GM19099 (cell line): Measurements from ENCODE around the gene VAT1L.

ENCODE experiments used
- POLR2A ChIP-seq: IDR thresholded peaks from 3 replicates; pipeline ENCODE4 v1.6.1; 2011; ENCODE audit warnings: low read depth; ENCODE audit not compliant: insufficient read length; ENCODE audit errors: extremely low read depth

The VAT1L gene

DNA sequence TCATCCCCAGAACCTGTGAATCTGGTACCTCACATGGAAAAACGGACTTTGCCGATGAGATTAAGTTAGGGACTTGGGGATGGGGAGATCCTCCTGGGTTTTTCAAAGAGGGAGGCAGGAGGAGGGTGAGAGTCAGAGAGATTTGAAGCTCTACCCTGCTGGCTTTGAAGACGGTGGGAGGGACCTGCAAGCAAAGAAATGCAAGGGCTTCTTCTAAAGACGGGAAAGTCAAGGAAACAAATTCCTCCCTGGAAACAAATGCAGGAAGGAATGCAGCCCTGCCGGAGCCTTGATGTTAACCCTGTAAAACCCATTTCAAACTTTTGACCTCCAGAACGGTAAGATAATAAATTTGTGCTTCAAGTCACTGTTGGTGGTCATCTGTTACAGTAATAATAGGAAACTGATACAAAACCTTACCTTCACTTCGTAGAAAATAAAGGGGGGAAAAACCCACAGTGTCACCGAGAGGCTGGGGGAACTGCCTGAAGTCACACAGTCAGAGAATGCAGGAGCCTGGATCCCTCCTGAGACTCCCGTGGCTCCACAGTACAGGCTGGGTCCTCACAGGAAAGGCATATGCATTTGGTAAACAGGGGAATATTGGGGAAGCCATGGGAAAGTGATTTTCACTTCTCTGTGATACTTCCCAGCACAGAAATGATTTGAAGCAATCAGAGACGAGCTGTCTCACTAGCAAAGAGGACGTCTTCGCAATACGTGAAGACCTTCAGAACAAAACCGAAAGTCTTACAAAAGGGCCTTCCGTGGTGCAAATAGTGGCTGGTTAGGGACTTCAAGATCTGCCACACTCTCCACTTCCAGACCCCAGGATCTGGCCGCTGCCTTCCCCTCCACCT is 175.1 kb downstream of the VAT1L start:
- no peak for TF ChIP-seq POLR2A

GRCh38 chr16:77965346-77965745 is 177.0 kb downstream of the VAT1L start:
- TF ChIP-seq POLR2A: no peak

GRCh38 chr16:77967054-77967904 is 178.9 kb downstream of the VAT1L start:
- no peak for TF ChIP-seq POLR2A

- no peak for TF ChIP-seq POLR2A
Measured at GRCh38 chr16:77969861-77970260, 181.5 kb downstream of the VAT1L start.

DNA sequence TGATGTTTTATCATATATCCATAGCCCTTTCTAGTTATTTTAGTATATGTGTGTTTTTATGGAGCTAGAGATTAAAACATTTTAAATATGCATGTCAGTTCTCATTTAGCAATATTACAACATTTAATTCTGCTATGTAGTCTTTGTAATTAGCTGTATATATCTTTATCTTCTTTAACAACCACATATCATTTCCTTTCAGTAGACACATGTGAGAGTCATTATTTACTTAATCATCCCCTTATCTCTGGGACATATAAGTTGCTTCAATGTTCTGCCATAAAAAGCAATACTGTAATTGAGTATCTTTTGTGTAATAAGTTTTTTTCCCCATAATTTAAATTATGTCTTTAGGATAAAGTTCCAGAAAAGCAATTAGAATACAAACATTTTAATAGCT is 182.0 kb downstream of the VAT1L start:
- no peak for TF ChIP-seq POLR2A

DNA sequence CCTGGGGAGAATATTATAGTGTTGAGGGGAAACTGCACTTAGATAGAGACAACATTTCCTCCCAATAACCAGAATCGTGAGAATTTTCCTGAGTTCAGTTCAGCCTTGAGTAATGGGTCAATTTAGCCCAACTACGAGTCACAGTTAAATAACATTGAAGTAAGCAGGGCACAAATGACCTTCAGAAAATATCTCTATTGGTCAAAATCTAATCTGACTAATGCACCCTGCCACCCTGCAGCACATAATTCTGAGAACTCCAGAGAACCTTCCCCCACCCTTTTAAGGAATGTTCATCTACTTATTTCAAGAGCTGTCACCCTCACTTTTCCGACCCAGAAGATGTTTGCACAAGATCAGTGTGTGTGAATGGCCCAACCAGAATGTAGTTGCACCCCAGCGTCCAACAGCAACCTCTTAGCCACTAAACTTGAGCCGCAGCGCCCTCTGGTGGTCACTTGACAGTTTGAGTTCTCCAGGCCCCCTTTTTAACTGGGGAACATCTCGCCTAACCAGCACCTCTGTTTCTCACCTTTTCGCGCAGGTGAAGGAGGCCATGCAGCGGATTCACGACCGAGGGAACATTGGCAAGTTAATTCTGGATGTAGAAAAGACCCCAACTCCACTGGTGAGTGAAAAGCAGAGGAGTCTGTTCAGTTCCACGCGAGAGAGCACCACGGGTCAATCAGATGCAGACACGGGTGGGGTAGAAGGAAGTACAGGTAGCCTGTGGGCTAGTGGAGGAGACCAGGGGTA is 183.1 kb downstream of the VAT1L start:
- no peak for TF ChIP-seq POLR2A

DNA sequence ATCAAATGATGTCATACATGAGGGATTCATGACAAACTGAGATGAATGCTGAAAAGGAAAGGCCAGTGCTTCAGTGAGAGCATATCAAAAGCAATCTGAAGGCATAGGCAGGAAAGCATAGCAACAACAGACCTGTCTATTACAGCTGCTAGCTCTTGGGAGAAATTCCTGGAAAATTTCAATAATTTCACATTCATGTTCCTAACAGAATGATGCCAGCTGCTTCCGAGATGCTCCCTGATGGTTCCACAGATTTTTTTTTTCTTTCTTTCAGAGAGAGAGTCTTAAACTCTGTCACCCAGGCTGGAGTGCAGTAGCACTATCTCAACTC is 183.7 kb downstream of the VAT1L start:
- TF ChIP-seq POLR2A: no peak

DNA sequence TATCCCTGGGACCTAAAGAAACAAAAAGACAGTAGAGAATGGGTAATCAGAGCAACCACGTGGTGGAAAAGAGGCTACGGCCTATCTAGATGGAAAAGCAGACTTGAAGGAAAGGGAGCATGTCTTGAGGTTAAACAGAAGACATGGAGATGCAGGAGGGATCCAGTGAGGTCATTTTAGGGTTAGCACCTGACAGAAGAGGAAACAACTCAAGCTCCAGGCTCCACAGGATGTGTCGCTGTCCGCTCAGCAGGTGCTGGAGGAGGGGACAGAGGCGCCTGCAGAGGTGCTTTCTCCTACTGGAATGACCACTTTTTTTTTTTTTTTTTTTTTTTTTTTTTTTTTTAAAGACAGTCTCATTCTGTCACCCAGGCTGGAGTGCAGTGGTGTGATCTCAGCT is 186.5 kb downstream of the VAT1L start:
- no peak for TF ChIP-seq POLR2A

GRCh38 chr16:77975942-77976341 is 187.6 kb downstream of the VAT1L start:
- no peak for TF ChIP-seq POLR2A

GRCh38 chr16:77977339-77977738 is 189.0 kb downstream of the VAT1L start:
- TF ChIP-seq POLR2A: no peak

- TF ChIP-seq POLR2A: no peak
Measured at GRCh38 chr16:77985111-77985510, 196.7 kb downstream of the VAT1L start.

DNA sequence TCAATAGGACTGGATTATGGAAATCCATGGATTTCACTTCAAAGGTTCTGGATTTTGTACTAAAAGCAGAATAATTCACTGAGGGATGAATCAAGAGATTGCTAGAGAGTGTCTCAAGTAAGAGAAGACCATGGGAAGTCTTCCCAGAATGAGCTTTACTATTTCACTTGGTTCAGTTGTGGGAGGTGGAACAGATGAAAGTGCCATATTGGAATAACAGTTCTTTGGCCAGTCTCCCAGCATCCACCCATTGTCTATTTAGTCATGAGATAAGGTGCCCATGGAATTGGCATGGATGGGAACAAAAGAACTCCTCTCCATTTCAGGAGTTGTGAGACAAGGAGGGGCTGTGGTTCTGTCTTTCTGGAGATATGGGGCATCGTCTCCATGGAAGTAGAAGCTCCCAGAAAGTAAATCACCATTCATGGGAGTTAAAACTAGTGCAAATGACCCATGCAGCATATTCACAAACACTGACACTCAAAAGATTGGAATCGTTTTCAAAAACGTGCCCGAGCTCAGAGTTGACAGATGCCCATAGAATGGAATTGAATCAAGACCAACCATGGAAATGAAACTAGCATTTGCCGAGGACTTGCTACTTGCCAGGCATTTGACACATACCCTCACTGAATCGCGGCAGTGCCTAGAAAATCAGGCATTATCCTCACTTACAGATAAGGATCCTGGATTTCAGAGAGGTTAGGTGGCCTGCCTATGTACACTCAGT is 197.8 kb downstream of the VAT1L start:
- TF ChIP-seq POLR2A: no peak

- no peak for TF ChIP-seq POLR2A
Measured at GRCh38 chr16:77987810-77988209, 199.4 kb downstream of the VAT1L start.

DNA sequence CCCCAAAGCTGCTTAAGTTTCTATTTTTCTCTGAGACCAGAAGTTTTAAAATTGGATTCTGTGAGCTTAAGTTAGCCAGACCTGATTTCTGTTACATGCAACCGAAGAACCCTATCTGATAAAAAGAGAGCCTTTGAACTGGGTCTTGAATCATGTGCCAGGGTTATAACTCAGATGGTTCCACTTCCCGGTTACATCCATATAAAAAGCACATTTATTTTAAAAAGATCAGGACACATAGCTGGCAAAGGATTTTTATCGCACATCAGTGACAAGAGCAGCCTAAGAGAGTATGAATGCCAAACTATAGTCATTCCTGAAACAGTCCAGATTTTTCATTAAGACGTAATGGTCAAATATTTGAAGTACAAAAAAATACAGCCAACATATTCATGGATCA is 201.5 kb downstream of the VAT1L start:
- no peak for TF ChIP-seq POLR2A

- no peak for TF ChIP-seq POLR2A
Measured at GRCh38 chr16:77991701-77992100, 203.3 kb downstream of the VAT1L start.
